Kidney glomerular epithelial cell (primary cell): ENCODE data around the gene RETN.
A peak's percentile ranks its signal among the peaks of the same experiment; 100 is the strongest.

ENCODE experiments used
- DNase-seq: peaks from one replicate; lab custom pipeline; 2025; lab: John Stamatoyannopoulos, UW

Gene RETN

GRCh38 chr19:7657131-7657751 is 11.6 kb upstream of the RETN start:
- DNase-seq = no peak

- no peak for DNase-seq
These were observed 10.6 kb upstream of the RETN start for GRCh38 chr19:7658219-7658686.

- no peak for DNase-seq
These were observed 6.9 kb upstream of the RETN start for GRCh38 chr19:7661744-7662538.

GRCh38 chr19:7662657-7663056 is 6.2 kb upstream of the RETN start:
- DNase-seq = no peak

GRCh38 chr19:7663706-7664105 is 5.1 kb upstream of the RETN start:
- DNase-seq = no peak

GRCh38 chr19:7665076-7665475 is 3.8 kb upstream of the RETN start:
- DNase-seq = no peak

GRCh38 chr19:7669641-7670040 is 792 bp downstream of the RETN start:
- DNase-seq = no peak

- no peak for DNase-seq
These were observed 1.4 kb downstream of the RETN start for GRCh38 chr19:7670150-7670783.

- no peak for DNase-seq
These were observed 1.9 kb downstream of the RETN start for GRCh38 chr19:7670790-7671189.

GRCh38 chr19:7672522-7672921 is 3.7 kb downstream of the RETN start:
- no peak for DNase-seq

GRCh38 chr19:7674010-7675005 is 5.5 kb downstream of the RETN start:
- no peak for DNase-seq

- DNase-seq = no peak
These were observed 7.5 kb downstream of the RETN start for GRCh38 chr19:7676376-7676775.

- no peak for DNase-seq
These were observed 8.0 kb downstream of the RETN start, which contains the start of gene MCEMP1 for GRCh38 chr19:7676854-7677253. MCEMP1 (plus strand) TSS chr19:7677090; CDS start chr19:7677121, 31 bp downstream.

GRCh38 chr19:7677669-7678311 is 8.9 kb downstream of the RETN start:
- no peak for DNase-seq

GRCh38 chr19:7678971-7679751 is 10.3 kb downstream of the RETN start:
- no peak for DNase-seq

- DNase-seq = no peak
These were observed 11.1 kb downstream of the RETN start for GRCh38 chr19:7679771-7680605.

GRCh38 chr19:7680606-7681339 is 11.9 kb downstream of the RETN start, which contains the start of gene TRAPPC5:
TRAPPC5 (plus strand) TSS chr19:7680833; CDS start chr19:7682254, 1,421 bp downstream.
- peak; percentile 43 for DNase-seq

GRCh38 chr19:7681340-7682174 is 12.7 kb downstream of the RETN start:
- peak; percentile 64 for DNase-seq
